Smooth muscle cell of the umbilical artery (primary cell): ENCODE results near the gene EMCN. TPM values are rescaled to one million over a fixed set of nuclear protein-coding genes. Genes with fewer than 3 reads are reported as not detected.

ENCODE experiments used
- total RNA-seq: library from RNA; depleted of rRNA; stranded (reverse); fragments of >200 nt; gene quantifications from 2 replicates; pipeline ENCODE4 v1.2.3, GENCODE V29; 2014

EMCN gene, protein sequence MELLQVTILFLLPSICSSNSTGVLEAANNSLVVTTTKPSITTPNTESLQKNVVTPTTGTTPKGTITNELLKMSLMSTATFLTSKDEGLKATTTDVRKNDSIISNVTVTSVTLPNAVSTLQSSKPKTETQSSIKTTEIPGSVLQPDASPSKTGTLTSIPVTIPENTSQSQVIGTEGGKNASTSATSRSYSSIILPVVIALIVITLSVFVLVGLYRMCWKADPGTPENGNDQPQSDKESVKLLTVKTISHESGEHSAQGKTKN
- not detected in 2 replicates for total RNA-seq

DNA sequence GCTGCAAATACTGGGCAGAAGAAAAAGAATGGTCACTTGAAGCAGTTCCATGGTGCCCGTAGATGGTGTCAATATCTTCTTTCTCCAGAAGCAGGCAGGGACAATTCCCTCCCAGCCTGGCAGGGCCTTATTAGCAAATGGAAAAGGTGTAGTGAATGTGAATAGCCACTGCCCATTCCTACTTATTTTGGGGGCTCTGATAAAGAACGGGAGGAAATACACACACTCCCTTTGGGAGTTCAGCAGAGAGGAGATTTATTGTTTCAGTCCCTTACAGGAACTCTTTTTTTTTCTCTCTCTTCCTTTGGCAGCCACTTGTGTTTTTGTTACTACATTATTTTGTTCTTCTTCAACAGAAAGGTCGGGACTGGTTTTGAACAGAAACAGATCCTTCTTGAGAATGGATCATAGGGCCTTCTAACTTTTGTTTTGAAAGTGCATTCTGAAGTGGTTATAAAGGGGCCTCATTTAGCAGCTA lies at the start of gene EMCN:
Gene EMCN (minus strand): TSS at position 159 of the 478 bp plus-strand sequence. CDS start 108 bp downstream, at position 51.

